ENCODE measurements around the gene KCNQ1. TPM values are rescaled to one million over a fixed set of nuclear protein-coding genes. Genes with fewer than 3 reads are reported as not detected.

Gene KCNQ1
- total and polyA plus RNA-seq, 5 experiments from 2014 or later: 8.7 to 25.1 (median 22.9) TPM

- ATAC-seq (no peak), DNase-seq (peak in 1 of 10 donors; percentile 2)
- Mint-ChIP-seq H3K4me1 (peaks cover 3 to 17% (median 11%) of the 10 kb centered on the region in 4 donors), H3K9me3 (no peaks in the 10 kb centered on the region), H3K36me3 (peaks cover 0 to 7% (median 4%) of the 10 kb centered on the region in 3 donors), H3K4me3 (no peak overlapping the region), H3K27me3 (no peaks in the 10 kb centered on the region), H3K27ac (no peak overlapping the region)
- POLR2A ChIA-PET: no interaction called here
Measured at GRCh38 chr11:2794968-2795322, 350.1 kb downstream of the KCNQ1 start.

- POLR2A ChIA-PET: no interaction called here
- no peak for ATAC-seq
- H3K27ac Mint-ChIP-seq: no peak overlapping the region
- H3K9me3 Mint-ChIP-seq: no peaks in the 10 kb centered on the region
- H3K4me1 Mint-ChIP-seq: peaks cover 3 to 17% (median 11%) of the 10 kb centered on the region in 4 donors
- H3K4me3 Mint-ChIP-seq: no peak overlapping the region
- peak in 2 of 10 donors; percentile 3 to 32 for DNase-seq
- peaks cover 0 to 7% (median 4%) of the 10 kb centered on the region in 3 donors for H3K36me3 Mint-ChIP-seq
- no peaks in the 10 kb centered on the region for H3K27me3 Mint-ChIP-seq
Measured at GRCh38 chr11:2795491-2795991, 350.7 kb downstream of the KCNQ1 start.

- no peaks in the 10 kb centered on the region for H3K9me3 Mint-ChIP-seq
- no peaks in the 10 kb centered on the region for H3K27me3 Mint-ChIP-seq
- peaks cover 0 to 4% (median 4%) of the 10 kb centered on the region in 3 donors for H3K36me3 Mint-ChIP-seq
- H3K4me3 Mint-ChIP-seq: no peak overlapping the region
- DNase-seq (peak in 2 of 10 donors; percentile 3 to 31), ATAC-seq (no peak)
- POLR2A ChIA-PET: no interaction called here
- no peak overlapping the region for H3K27ac Mint-ChIP-seq
- H3K4me1 Mint-ChIP-seq: peaks cover 3 to 14% (median 10%) of the 10 kb centered on the region in 4 donors
Measured at GRCh38 chr11:2796091-2796490, 351.3 kb downstream of the KCNQ1 start.

GRCh38 chr11:2796508-2797113, 351.8 kb downstream of the KCNQ1 start:
- DNase-seq: peak in 1 of 10 donors; percentile 28
- POLR2A ChIA-PET: no interaction called here
- no peaks in the 10 kb centered on the region for H3K9me3 Mint-ChIP-seq

GRCh38 chr11:2797121-2797711, 352.4 kb downstream of the KCNQ1 start:
- peaks cover 0 to 4% (median 4%) of the 10 kb centered on the region in 3 donors for H3K36me3 Mint-ChIP-seq
- H3K4me1 Mint-ChIP-seq: peaks cover 3 to 14% (median 8%) of the 10 kb centered on the region in 4 donors
- no peak overlapping the region for H3K4me3 Mint-ChIP-seq
- H3K9me3 Mint-ChIP-seq: no peaks in the 10 kb centered on the region
- peak in 2 of 10 donors; percentile 1 to 58 for DNase-seq
- POLR2A ChIA-PET: no interaction called here
- peak overlapping the region in 1 of 10 donors; percentile 49 for H3K27ac Mint-ChIP-seq
- H3K27me3 Mint-ChIP-seq: no peaks in the 10 kb centered on the region
- ATAC-seq: no peak

More at GRCh38 chr11:2796508-2797113, 351.8 kb downstream of the KCNQ1 start:
- Mint-ChIP-seq H3K36me3 (peaks cover 0 to 4% (median 4%) of the 10 kb centered on the region in 3 donors), H3K27me3 (no peaks in the 10 kb centered on the region), H3K4me3 (no peak overlapping the region), H3K27ac (no peak overlapping the region), H3K4me1 (peaks cover 3 to 14% (median 10%) of the 10 kb centered on the region in 4 donors)
- no peak for ATAC-seq

- ATAC-seq (no peak), DNase-seq (peak in 2 of 10 donors; percentile 1 to 50)
- Mint-ChIP-seq H3K4me1 (peaks cover 2 to 14% (median 5%) of the 10 kb centered on the region in 4 donors), H3K36me3 (peaks cover 0 to 4% (median 4%) of the 10 kb centered on the region in 3 donors), H3K27me3 (no peaks in the 10 kb centered on the region), H3K27ac (no peak overlapping the region), H3K9me3 (no peaks in the 10 kb centered on the region), H3K4me3 (no peak overlapping the region)
- POLR2A ChIA-PET: no interaction called here
Measured at GRCh38 chr11:2797741-2798361, 353.0 kb downstream of the KCNQ1 start.

GRCh38 chr11:2798951-2799761, 354.3 kb downstream of the KCNQ1 start:
- H3K27ac Mint-ChIP-seq: peak overlapping the region in 4 of 10 donors; percentile 15 to 56 (median 24)
- peaks cover 0 to 5% (median 4%) of the 10 kb centered on the region in 3 donors for H3K36me3 Mint-ChIP-seq
- no peak overlapping the region for H3K4me3 Mint-ChIP-seq
- peak in 1 of 10 donors; percentile 43 for DNase-seq
- POLR2A ChIA-PET: no interaction called here
- peaks cover 2 to 12% (median 4%) of the 10 kb centered on the region in 4 donors for H3K4me1 Mint-ChIP-seq
- no peaks in the 10 kb centered on the region for H3K27me3 Mint-ChIP-seq
- no peaks in the 10 kb centered on the region for H3K9me3 Mint-ChIP-seq
- ATAC-seq: no peak

- Mint-ChIP-seq H3K27me3 (no peaks in the 10 kb centered on the region), H3K4me3 (no peak overlapping the region), H3K36me3 (peaks cover 0 to 9% (median 2%) of the 10 kb centered on the region in 3 donors), H3K27ac (peak overlapping the region in 1 of 10 donors; percentile 33), H3K9me3 (no peaks in the 10 kb centered on the region), H3K4me1 (peaks cover 0 to 12% (median 4%) of the 10 kb centered on the region in 4 donors)
- POLR2A ChIA-PET: no interaction called here
- DNase-seq (peak in 1 of 10 donors; percentile 37), ATAC-seq (no peak)
Measured at GRCh38 chr11:2799881-2800654, 355.3 kb downstream of the KCNQ1 start.

GRCh38 chr11:2800655-2801531, 356.1 kb downstream of the KCNQ1 start:
- POLR2A ChIA-PET: interaction anchor here (1.1 kb wide), 1 partner anchor 9 kb away, joined by 3 read pairs; no protein-coding TSS in a partner anchor
- DNase-seq (peak in 2 of 10 donors; percentile 1 to 21), ATAC-seq (no peak)
- peaks cover 0 to 9% (median 2%) of the 10 kb centered on the region in 3 donors for H3K36me3 Mint-ChIP-seq
- H3K4me3 Mint-ChIP-seq: no peak overlapping the region
- peaks cover 0 to 12% (median 6%) of the 10 kb centered on the region in 4 donors for H3K4me1 Mint-ChIP-seq
- H3K9me3 Mint-ChIP-seq: no peaks in the 10 kb centered on the region
- H3K27me3 Mint-ChIP-seq: no peaks in the 10 kb centered on the region
- peak overlapping the region in 1 of 10 donors; percentile 28 for H3K27ac Mint-ChIP-seq

- Mint-ChIP-seq H3K4me1 (peaks cover 0 to 12% (median 6%) of the 10 kb centered on the region in 4 donors), H3K9me3 (no peaks in the 10 kb centered on the region), H3K27ac (no peak overlapping the region), H3K27me3 (no peaks in the 10 kb centered on the region), H3K36me3 (peaks cover 0 to 9% (median 2%) of the 10 kb centered on the region in 3 donors), H3K4me3 (no peak overlapping the region)
- POLR2A ChIA-PET: interaction anchor here (1.1 kb wide), 1 partner anchor 8 kb away, joined by 3 read pairs; no protein-coding TSS in a partner anchor
- no peak for ATAC-seq
- DNase-seq: peak in 2 of 10 donors; percentile 2 to 63
Measured at GRCh38 chr11:2801711-2802388, 357.0 kb downstream of the KCNQ1 start.

All from naive thymus-derived CD8-positive, alpha-beta T cell (primary cell).